ENCODE measurements around the gene ADGRB3. TPM values are rescaled to one million over a fixed set of nuclear protein-coding genes. Genes with fewer than 3 reads are reported as not detected.

ADGRB3 gene
- polyA plus RNA-seq, 3 donors: 2.8 to 3.5 (median 3.2) TPM

DNA sequence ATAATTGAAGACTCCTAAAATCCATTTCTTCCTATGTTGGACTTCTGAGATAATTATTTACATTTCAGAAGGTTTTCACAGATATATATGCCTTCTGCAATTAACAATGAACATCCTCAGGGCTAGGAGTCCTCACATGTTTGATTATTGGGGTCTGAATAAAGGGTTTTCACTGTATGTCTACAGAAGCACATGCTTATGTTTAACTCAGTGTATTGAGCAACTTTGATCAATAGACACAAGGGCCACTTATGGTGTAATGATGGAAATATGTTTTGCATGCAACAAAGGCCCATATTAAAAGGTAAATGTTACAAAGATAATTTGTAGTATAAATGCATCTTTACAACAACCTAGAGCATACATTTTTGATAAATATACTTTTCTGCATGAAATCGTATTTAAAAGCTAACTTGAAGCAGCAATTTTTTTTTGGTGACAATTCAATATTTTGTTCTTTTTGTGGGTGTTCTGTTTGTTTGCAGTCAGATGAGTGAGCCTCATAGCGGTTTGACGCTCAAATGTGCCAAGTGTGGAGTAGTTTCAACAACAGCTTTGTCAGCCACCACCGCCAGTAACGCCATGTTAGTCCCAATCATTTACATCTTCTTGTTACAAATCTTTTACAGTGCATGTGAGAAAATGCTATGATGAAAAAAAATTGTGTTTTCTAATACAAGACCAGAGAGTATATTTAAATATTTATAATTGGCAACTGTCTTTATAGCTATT, 703.5 kb downstream of the ADGRB3 start:
- no peak for DNase-seq

GRCh38 chr6:69339163-69339550, 704.1 kb downstream of the ADGRB3 start:
- no peak for DNase-seq

DNA sequence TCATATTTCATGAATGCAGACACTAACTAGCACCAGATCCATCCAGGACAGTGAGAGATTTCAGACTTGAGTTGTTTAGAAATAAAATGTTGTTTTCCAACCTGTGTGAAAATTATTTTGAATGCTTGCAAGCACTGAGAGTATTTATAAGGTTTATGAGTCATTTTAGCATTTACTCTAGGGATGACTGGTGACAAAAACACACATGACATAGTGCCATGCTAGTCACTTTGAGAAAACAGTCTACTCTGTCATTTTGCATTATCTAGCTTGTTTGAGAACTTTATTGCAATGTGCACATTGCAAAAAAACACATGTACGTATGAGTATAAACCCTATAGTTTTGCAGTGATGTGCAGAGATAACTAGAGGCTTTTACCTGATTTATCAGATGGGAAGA, 705.1 kb downstream of the ADGRB3 start:
- DNase-seq: no peak

GRCh38 chr6:69343851-69344250, 708.8 kb downstream of the ADGRB3 start:
- no peak for DNase-seq

- DNase-seq: no peak
Measured at GRCh38 chr6:69349771-69350170, 714.7 kb downstream of the ADGRB3 start.

- DNase-seq: no peak
Measured at GRCh38 chr6:69362209-69362608, 727.1 kb downstream of the ADGRB3 start.

DNA sequence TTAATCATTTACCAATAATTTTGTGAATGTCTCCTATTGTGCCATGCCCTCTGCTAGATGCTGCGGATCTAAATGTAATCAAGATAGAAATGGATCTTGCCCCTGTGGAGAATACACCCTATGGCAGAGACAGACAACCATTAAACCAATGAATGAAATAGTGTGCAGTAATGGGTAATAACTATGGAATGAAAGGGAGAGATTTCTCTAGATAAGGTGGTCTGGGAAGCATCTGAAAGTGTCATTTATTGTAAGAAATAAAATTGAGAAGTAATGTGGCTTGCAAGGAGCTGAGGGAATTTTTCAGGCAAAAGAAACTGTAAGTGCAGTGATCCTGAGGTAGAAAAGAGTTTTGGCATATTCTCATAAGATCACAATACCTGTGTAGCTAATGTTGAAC, 731.7 kb downstream of the ADGRB3 start:
- DNase-seq: no peak

DNA sequence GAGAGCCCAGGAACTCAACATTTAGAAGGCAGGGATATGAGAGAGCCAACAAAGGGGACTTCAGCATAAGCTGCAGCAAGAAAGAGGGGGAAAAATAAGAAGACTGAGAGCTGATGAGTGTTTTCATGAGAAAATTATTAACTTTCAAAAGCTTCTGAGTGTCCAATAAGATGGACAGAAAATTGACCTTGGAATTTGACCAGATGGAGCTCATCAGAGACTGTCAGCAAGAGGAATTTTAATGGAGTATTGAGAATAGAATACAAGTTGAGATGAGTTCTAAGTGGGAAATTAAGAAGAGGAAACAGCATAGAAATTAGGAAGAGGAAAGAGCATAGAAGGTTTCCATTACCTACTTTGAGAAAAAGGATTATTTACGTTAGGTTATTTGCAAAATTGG, 733.5 kb downstream of the ADGRB3 start:
- DNase-seq: no peak

GRCh38 chr6:69370763-69371162, 735.7 kb downstream of the ADGRB3 start:
- no peak for DNase-seq

DNA sequence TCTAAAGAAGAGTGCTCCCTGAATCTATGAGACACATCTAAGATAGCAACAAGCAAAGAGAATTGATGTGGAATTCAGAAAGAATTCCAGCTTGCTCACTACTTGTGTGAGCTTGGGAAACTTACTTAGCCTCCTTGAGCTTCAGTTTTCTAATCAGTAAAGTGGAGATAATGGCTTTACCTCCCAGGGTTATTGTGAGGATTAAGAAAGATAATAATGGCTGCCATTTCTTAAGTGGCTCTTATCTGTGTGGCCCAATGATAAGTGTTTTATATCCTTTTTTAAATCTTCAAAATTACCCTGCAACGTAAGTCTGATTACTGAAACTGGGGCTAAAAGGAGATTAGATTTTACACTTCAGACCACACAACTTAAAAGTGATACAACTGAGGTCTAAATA, 743.2 kb downstream of the ADGRB3 start:
- DNase-seq: no peak

GRCh38 chr6:69379518-69379917, 744.4 kb downstream of the ADGRB3 start:
- no peak for DNase-seq

DNA sequence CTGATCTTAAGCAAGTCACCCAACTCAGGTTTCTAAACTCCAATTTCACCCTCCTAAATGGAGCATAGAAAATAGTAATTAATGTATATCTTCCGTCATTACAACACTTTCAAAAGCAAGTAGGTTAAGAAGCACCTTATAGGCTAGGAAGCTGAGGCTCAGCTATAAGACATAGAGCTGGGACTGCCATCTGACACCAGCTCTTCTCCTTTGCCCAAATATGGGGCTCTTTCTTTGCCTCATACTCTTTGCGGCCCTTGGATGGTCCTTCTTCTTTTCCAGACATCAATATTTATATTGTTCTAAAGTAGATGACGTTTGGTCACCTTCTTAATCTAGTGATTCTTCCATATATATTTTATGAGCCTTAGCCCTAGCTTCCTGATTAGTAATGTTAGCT, 748.5 kb downstream of the ADGRB3 start:
- no peak for DNase-seq

GRCh38 chr6:69386426-69386825, 751.3 kb downstream of the ADGRB3 start:
- no peak for DNase-seq

GRCh38 chr6:69390125-69390524, 755.0 kb downstream of the ADGRB3 start:
- DNase-seq: no peak

DNA sequence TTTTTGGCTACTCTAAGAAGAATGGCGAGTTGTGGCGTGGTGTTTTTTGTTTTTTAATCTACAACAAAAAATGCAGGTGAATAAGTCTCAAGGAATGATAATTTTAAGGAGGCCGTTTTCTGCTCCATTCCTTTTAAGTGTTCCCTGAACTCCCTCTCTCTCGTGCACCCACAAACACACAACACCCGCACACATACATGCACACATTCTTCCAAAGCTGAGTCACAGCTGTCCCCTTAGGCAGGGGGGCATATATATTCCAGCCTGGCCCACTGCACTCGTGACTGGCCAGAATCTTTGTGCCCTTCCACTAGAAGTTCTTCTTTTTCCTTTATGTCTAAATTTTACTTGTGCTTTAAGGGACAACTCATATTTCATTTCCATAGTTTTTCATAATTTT, 756.0 kb downstream of the ADGRB3 start:
- no peak for DNase-seq

DNA sequence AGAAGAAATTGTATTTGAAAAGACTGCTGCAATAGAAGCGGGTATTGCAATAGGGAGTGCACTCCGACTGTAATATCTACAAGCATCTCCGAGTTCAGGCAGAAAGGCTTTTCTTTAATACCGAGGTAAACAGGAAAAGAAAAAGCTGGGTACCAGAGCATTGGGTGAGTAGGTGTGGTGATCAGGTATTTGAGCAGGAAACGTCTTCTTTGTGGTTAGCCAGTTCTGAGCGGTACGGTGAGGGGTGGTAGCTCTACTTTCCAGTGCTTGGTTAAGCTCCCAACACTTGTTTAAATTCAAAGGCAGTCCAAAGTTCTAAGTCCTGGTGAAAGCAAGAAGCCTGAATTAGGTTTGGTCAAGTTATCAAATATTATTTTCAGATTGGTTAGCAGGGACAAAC, 757.7 kb downstream of the ADGRB3 start:
- no peak for DNase-seq

GRCh38 chr6:69398311-69398710, 763.2 kb downstream of the ADGRB3 start:
- DNase-seq: no peak

DNA sequence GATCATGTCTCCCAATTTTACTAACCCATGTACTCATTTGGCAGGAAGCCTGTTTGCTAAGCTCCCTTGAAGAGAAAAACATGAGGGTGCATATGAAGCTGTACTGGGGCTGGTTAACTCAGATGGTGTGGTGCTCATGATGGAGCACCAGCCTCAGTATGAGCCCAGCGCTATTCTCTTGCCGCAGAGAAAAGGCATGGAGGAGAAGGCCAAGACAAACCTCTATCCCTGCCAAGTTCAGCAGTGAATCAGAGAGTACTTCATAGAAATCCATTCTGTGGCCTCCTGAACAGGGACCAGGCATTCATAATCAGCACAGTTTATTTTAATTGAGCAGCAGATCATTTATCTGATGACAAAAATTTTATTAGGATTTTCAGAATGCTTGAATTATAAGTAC, 763.6 kb downstream of the ADGRB3 start:
- DNase-seq: no peak

- DNase-seq: no peak
Measured at GRCh38 chr6:69408886-69409285, 773.8 kb downstream of the ADGRB3 start.

- no peak for DNase-seq
Measured at GRCh38 chr6:69416776-69417175, 781.7 kb downstream of the ADGRB3 start.

GRCh38 chr6:69421269-69421668, 786.2 kb downstream of the ADGRB3 start:
- DNase-seq: no peak

DNA sequence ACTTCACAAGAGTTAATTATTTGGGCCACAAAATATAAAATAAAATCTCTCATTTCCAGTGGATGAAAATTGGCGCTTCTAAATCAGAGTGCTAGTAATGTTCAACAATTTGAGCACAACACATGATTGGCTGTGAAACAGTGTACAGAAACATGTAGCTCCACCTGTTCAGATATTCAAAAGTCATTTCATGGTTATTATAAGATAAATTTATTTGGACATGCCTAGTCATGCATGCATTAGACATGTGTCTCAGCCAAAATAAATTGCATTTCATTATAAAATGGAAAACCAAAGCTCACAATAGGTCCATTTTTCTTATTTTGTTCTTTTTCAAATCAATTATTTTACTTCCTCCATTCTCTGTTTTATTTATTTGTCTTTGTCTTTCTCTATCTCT, 786.9 kb downstream of the ADGRB3 start:
- no peak for DNase-seq

- no peak for DNase-seq
Measured at GRCh38 chr6:69422475-69422874, 787.4 kb downstream of the ADGRB3 start.

- DNase-seq: no peak
Measured at GRCh38 chr6:69423785-69424184, 788.7 kb downstream of the ADGRB3 start.

GRCh38 chr6:69424581-69424980, 789.5 kb downstream of the ADGRB3 start:
- DNase-seq: no peak
